Right lobe of liver (tissue), 4 donors: ENCODE results near the gene MACC1.

Source experiments
- CTCF ChIP-seq, 4 donors: fragments of 200-600 bp in 3 of 4; fragments of 450-650 bp in 1 of 4; IDR thresholded peaks; one replicate each; pipeline versions ENCODE4 v1.5.1 to v1.8.0; 2016 to 2022; ENCODE audit warnings: antibody characterized with exemption in 4 of 4, mild to moderate bottlenecking in 2 of 4
- POLR2A ChIP-seq: fragments of 450-650 bp; IDR thresholded peaks from one replicate; pipeline ENCODE4 v1.6.1; 2017; ENCODE audit warnings: antibody characterized with exemption, mild to moderate bottlenecking
- donor health status: DM: no; HTN: no; CAD: no.
- donor health status: DM: no; HTN: no; CAD: no.
- donor health status: DM: no; HTN: yes; CAD: no.

- no peak for TF ChIP-seq POLR2A
- TF ChIP-seq CTCF (IDR thresholded peaks at IDR 0.05): no peak
Observed at GRCh38 chr7:20257212-20257611, 40.0 kb upstream of the MACC1 start.
